T47D (cell line): ENCODE measurements around the gene RETN.

Experiments used
- DNase-seq, 2 experiments: peaks; one replicate each; pipeline versions ENCODE4 v3.0.0 to v3.0.0-alpha.2; 2011 to 2012; ENCODE audit warnings: low read depth in 1 of 2, low spot score in 1 of 2
- JUND ChIP-seq: IDR thresholded peaks from 2 replicates; pipeline ENCODE4 v1.6.1; 2012; ENCODE audit warnings: low read depth
- in situ Hi-C: cut with HindIII; loops from 2 replicates; pipeline ENCODE4 v1.10.0; 2016; ENCODE audit warnings: low sequenced_read_pairs, low pct_unique_long_range_greater_than_20kb

Gene RETN

DNA sequence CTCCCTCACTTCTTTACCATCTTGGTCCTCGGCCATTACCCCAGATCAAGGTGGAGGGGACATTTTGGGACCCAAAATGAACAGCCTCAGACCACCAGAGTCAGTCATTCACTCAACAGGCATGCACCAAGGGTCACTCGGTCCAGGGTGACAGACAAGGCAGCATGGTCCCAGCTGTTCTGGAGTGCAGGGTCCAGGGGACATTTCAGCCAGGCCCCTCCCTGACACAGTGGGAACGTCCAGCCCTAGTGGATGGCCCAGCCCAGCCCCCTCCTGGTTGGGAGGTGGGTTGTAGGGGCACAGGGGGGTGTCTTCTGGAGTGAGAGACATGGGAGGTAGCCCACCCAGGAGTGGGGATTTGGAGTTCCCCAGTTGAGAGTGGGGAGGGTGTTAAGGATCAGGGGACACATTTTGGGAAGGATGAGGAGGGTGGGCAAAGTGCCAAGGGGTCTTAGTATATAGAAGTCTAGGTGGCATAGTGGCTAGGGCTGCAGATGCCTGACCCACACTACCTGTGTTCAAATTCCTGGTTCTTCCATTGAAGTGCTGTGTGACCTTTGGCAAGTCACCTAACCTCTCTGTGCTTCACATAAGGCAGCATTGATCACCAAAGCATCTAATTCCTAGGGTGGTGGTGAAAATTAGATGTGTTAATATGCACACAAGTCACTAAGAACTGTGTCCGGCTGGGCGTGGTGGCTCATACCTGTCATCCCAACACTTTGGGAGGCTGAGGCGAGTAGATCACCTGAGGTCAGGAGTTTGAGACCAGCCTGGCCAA, 35.6 kb downstream of the RETN start:
- DNase-seq: no peak
- no peak for TF ChIP-seq JUND
- in situ Hi-C loops: no loop called here

DNA sequence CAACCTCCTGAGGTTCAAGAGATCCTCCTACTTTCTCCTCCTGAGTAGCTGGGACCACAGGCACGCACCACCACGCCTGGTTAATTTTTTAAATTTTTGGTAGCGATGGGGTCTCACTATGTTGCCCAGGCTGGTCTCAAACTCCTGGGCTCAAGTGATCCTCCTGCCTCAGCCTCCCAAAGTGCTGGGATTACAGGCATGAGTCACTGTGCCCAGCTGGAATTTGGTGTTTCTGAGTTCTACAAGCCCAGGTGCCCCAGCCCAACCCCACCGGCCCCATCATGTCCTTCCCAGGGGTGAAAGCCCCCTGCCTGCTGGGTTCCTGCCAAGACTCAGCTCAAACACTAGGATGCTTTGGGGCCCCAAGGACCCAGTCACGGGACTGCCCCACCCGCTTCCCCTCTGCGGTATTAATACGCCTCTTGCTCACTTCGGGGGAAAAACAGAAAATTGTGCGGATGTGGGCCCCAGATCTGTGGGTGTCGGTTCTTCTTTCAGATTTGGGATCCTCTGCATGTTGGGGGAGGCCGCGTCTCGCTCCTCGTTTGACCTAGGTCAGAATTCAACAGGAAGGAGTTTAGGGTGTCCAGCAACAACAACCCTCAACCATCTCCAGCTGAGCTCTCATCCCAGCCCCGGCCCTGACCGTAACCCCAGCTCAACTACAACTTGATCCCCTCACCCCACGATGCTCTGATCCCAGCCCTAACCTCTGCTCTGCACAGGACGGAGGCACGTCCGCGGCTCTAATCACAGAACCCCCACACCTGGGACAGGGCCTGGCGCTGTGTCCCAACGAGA, 36.7 kb downstream of the RETN start:
- in situ Hi-C loops: no loop called here
- no peak for DNase-seq
- TF ChIP-seq JUND: no peak

DNA sequence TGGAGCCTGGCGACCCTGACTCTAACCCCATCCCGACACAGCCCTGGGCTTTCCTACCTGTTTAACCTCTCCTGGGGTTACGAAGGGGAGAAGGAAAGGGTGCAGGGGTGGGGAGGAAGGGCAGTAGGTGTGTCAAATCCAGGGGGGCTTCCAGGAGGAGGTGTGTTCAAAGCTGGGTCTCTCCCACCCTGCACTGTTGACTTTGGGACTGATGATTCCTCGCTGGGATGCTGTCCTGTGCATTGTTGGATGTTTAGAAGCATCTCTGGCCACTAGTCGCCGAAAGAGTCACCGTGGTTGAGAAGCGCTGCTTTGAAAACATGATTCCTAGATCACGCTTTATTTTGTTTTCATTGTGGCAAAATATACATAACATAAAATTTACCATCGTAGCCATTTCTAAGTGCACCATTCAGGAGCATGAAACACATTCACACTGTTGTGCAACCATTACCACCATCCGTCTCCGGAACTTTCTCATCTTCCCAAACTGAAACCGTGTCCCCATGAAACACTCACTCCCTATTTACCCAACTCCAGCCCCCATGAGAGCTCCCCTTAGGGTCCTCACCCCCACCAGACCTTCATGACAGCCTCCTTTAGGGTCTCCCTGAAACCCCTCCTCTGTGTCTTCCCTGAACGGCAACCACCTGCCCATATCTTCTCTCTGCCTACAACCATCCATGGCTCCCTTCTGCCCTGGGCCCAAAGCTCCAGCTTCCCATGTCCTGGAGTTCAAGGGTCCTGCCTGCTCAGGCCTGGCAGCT, 37.5 kb downstream of the RETN start:
- DNase-seq: no peak
- in situ Hi-C loops: no loop called here
- TF ChIP-seq JUND: no peak

DNA sequence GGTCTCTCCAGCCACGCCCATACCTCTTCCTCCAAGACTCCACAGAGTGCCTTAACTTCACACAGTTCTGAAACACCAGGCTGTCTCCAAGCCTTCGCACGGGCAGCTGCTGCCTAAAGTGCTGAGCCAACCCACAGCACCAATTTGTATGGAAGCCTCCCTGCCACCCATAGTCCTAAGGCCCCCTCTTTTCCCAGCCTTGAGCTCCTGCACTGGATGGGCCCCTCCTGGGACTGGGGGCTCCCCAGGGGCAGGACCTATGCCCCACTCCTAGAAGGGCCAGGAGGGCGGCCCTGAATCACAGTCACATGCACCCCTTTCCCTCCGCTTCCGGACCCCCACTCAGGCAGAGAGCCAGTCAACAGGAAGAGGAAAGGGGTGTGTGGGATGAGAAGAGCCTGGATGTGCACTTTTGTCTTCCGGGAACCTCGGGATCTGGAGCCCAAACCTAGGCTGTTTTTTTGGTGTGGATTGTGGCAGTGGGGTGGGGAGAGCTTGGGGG, 38.2 kb downstream of the RETN start:
- in situ Hi-C loops: no loop called here
- DNase-seq: no peak

DNA sequence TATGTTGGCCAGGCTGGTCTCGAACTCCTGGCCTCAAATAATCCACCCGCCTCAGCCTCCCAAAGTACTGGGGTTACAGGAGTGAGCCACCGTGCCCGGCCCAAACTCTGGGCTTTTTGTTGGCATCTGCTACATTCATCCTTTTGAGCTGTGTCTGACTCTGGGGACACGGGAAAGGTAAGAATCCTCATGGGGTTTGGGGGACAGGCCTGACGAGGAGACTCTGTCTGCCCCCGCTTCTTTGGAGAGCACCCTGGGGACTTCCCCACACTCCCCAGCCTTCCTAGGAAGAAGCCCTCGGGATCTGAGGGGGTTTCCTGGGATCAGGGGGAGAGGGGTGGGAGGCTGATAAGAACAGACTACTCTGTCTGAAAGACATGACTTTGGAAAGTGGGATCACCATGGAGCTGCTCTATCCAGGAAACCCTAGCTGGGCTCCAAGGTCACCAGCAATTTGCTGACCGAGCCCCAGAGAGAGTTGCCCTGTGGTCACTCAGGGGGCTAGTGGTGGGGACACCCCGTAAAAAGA, 41.1 kb downstream of the RETN start:
- no peak for TF ChIP-seq JUND
- in situ Hi-C loops: no loop called here
- no peak for DNase-seq

More for the DNA sequence above, 38.2 kb downstream of the RETN start:
- TF ChIP-seq JUND: no peak

DNA sequence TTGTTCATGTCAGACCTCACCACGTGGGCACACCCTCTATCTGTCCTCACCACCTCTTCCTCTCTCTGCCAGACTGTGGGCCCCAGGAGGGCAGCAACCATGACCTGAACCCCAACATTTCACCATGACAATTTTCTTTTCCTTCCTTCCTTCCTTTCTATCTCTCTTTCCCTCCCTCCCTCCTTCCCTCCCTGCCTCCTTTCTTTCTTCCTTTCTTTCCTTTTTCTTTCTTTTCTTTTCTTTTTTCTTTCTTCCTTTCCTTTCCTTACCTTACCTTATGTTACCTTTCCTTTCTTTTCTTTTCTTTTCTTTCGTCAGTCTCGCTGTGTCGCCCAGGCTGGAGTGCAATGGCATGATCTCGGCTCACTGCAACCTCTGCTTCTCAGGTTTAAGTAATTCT, 41.8 kb downstream of the RETN start:
- in situ Hi-C loops: no loop called here
- no peak for TF ChIP-seq JUND
- no peak for DNase-seq

DNA sequence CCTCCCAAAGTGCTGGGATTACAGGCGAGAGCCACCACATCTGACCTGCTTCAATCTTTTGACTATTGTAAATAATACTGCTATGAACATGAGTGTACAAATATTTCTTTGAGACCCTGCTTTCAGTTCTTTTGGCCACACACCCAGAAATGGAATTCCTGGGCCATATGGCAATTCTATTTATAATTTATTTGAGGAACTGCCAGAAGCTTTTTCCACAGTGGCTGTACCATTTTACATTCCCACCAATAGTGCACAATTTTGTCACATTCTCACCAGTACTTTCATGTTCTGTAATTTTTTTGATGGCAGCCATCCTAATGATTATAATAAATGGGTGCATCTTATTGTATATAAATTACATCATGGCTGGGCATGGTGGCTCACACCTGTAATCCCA, 46.8 kb downstream of the RETN start:
- in situ Hi-C loops: no loop called here
- DNase-seq: no peak

DNA sequence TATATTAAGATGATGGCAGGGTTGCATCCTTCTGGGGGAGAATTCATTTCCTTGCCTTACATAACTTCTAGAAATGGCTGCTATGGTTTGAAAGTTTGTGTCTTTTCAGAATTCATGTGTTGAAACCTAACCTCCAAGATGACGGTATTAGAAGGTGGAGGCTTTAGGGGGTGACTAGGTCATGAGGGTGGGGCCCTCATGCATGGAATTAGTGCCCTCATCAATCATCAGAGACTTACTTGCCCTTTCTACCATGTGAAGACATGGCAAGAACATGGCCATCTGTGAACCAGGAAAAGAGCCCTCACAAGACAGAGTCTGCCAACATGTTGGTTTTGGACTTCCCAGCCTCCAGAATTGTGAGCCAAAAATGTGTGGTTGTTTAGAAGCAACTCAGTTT, 47.9 kb downstream of the RETN start:
- DNase-seq: no peak
- TF ChIP-seq JUND: no peak
- in situ Hi-C loops: no loop called here

More for the DNA sequence above, 46.8 kb downstream of the RETN start:
- no peak for TF ChIP-seq JUND

DNA sequence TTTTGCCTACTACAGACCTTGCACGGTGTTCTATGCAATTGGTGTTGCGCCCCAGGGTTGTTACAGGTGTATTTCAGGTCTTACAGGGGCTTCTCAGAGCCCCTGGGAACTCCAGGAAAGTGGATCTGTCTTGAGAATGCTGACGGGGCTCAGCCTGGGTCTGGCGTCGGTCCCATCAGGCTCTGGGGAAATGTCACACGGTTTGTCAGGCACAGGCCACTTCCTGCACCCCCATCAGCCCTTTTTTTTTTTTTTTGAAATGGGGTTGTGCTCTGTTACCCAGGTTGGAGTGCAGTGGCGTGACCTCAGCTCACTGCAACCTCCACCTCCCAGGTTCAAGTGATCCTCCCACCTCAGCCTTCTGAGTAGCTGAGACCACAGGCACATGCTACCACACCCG, 49.8 kb downstream of the RETN start:
- no peak for TF ChIP-seq JUND
- in situ Hi-C loops: no loop called here
- no peak for DNase-seq
